G401 (cell line): ENCODE results near the gene CEACAM3. TPM values are rescaled to one million over a fixed set of nuclear protein-coding genes. Genes with fewer than 3 reads are reported as not detected.

ENCODE experiments used
- total RNA-seq: library from RNA; depleted of rRNA; stranded (reverse); fragments of >200 nt; shearing (Covaris generic); gene quantifications from 2 replicates; pipeline ENCODE4 v1.2.3, GENCODE V29; 2014; rRNA removed

The CEACAM3 gene
- total RNA-seq, 1 experiment from 2014 or later = not detected

Other genes with a start within 250 kb of the CEACAM3 start
- gene CEACAM21, start 220.4 kb upstream of the CEACAM3 start, total RNA-seq = 0.12 and 3.6 TPM in 2 replicates
- gene CEACAM4, start 169.5 kb upstream of the CEACAM3 start, total RNA-seq = not detected in 2 replicates
- not detected in 2 replicates for gene CEACAM7, start 108.3 kb upstream of the CEACAM3 start, total RNA-seq
- not detected in 2 replicates for gene CEACAM5, start 88.0 kb upstream of the CEACAM3 start, total RNA-seq
- gene CEACAM6, start 41.1 kb upstream of the CEACAM3 start, total RNA-seq = not detected in 2 replicates
- gene LYPD4, start 48.1 kb downstream of the CEACAM3 start, total RNA-seq = not detected in 2 replicates
- gene DMRTC2, start 48.5 kb downstream of the CEACAM3 start, total RNA-seq = not detected in 2 replicates
- gene RPS19, start 63.7 kb downstream of the CEACAM3 start, total RNA-seq = 3,257 and 3,896 TPM in 2 replicates
- 1.0 and 1.4 TPM in 2 replicates for gene CD79A, start 80.7 kb downstream of the CEACAM3 start, total RNA-seq
- 33.0 and 43.6 TPM in 2 replicates for gene ARHGEF1, start 86.6 kb downstream of the CEACAM3 start, total RNA-seq
- gene ERFL, start 131.9 kb downstream of the CEACAM3 start, total RNA-seq = not detected in 2 replicates
- gene RABAC1, start 162.7 kb downstream of the CEACAM3 start, total RNA-seq = 198 and 315 TPM in 2 replicates
- 1.2 and 2.7 TPM in 2 replicates for gene ATP1A3, start 197.6 kb downstream of the CEACAM3 start, total RNA-seq